Measurements from ENCODE around the gene TMEM121B. TPM values are rescaled to one million over a fixed set of nuclear protein-coding genes. Genes with fewer than 3 reads are reported as not detected.
"Not testable (repeated sequence)": the region's sequence is repeated elsewhere in the genome, so short reads cannot be mapped to it uniquely, and the experiment has no call there.

Gene TMEM121B
- polyA plus RNA-seq (ENCODE audit: insufficient read length in 10 of 10), result 1 to 10 TPM; 2.9 to 6.6 (median 4.0) TPM
- long read RNA-seq, donor 1, full-length matches to known transcripts, result 3 of 3 reads
- long read RNA-seq, donor 1, partial matches to known transcripts, result 0 of 3 reads
- long read RNA-seq, donor 1, other reads (novel, unspliced or antisense), result 0 of 3 reads
- long read RNA-seq, donor 2, full-length matches to known transcripts, result 2 of 2 reads
- long read RNA-seq, donor 2, partial matches to known transcripts, result 0 of 2 reads
- long read RNA-seq, donor 2, other reads (novel, unspliced or antisense), result 0 of 2 reads
- long read RNA-seq, donor 3, result 0 reads
- long read RNA-seq, donor 4, full-length matches to known transcripts, result 2 of 2 reads
- long read RNA-seq, donor 4, partial matches to known transcripts, result 0 of 2 reads
- long read RNA-seq, donor 4, other reads (novel, unspliced or antisense), result 0 of 2 reads
- long read RNA-seq, donor 5, full-length matches to known transcripts, result 3 of 3 reads
- long read RNA-seq, donor 5, partial matches to known transcripts, result 0 of 3 reads
- long read RNA-seq, donor 5, other reads (novel, unspliced or antisense), result 0 of 3 reads
- long read RNA-seq, donor 6, full-length matches to known transcripts, result 9 of 9 reads
- long read RNA-seq, donor 6, partial matches to known transcripts, result 0 of 9 reads
- long read RNA-seq, donor 6, other reads (novel, unspliced or antisense), result 0 of 9 reads
- long read RNA-seq, donor 7, full-length matches to known transcripts, result 2 of 2 reads
- long read RNA-seq, donor 7, partial matches to known transcripts, result 0 of 2 reads
- long read RNA-seq, donor 7, other reads (novel, unspliced or antisense), result 0 of 2 reads
- long read RNA-seq, donor 8, full-length matches to known transcripts, result 4 of 4 reads
- long read RNA-seq, donor 8, partial matches to known transcripts, result 0 of 4 reads
- long read RNA-seq, donor 8, other reads (novel, unspliced or antisense), result 0 of 4 reads
- long read RNA-seq, donor 9, full-length matches to known transcripts, result 1 of 1 reads
- long read RNA-seq, donor 9, partial matches to known transcripts, result 0 of 1 reads
- long read RNA-seq, donor 9, other reads (novel, unspliced or antisense), result 0 of 1 reads

GRCh38 chr22:17121233-17122195 lies at the start of gene TMEM121B:
Gene TMEM121B, minus strand, starts transcription at chr22:17121360. Its CDS starts 233 bp downstream, at chr22:17121127.
- DNase-seq, result peak; percentile 59 to 82 (median 70)

DNA sequence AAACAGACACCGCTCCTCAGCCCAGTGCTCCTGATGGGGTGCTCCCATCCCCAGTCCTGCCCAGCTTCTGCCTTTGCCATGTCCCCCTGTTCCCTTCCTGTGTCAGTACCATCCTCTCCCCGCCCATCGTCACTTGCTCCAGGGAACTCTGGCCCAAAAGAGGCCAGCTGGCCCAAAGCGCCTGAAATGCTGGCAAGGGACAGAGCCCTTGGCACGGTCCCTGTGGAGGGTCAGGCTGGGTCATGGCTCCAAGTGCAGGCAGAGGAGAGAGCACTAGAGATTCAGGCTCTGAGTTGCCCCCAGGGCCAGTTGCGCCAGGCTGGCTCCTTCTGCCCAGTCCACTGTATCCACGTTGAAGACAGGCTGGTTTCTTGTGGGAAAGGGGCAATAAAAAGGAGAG lies 46.3 kb upstream of the TMEM121B start:
- peak; percentile 11 to 26 (median 20) for DNase-seq

DNA sequence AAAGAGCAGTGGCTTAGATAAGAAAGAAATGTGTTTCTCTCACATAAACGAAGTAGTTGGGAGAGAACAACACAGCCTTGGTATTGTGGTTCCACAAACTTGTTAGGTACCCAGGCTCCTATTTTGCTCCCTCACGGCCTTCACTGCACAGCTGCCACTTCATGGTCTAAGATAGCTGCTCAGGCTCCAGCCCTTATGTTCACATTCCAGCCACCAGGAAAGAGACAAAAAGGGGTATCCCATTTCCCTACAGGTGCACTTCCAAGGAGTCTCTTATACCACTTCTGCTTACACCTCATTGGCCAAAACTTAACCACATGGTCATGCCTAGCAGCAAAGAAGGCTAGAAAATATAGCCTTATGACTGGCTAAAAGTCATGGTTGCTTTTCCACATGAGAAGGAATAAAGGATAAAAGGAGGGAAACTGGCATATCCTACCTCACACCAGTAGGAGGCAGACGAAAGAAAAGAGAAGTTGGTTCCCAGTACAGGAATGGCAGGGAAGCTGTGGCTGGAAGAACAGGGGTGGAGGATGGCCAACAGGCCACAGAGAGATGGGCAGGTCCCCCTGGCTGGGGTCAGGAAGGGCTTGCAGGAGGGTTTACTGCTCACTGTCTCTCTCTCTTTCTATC lies 43.3 kb upstream of the TMEM121B start:
- no peak for DNase-seq

DNA sequence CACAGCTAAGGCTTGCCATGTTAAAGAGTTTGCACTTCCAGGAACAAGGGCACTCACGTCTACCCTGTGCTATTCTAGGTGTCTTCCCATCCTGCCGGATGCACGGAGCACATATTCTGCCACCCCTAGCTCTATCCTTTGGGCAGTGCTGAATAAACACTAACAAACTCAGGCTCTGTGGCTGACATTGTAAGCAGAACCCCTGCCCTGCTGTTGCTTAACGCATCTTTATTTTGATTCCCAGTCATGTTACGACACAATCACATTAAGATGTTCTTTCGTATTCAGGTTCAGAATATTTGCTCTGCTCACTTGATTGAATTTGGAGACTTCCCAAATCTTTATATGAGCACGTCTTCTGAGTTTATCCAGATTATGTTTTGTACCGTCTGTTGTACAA lies 41.6 kb upstream of the TMEM121B start:
- DNase-seq, result no peak

DNA sequence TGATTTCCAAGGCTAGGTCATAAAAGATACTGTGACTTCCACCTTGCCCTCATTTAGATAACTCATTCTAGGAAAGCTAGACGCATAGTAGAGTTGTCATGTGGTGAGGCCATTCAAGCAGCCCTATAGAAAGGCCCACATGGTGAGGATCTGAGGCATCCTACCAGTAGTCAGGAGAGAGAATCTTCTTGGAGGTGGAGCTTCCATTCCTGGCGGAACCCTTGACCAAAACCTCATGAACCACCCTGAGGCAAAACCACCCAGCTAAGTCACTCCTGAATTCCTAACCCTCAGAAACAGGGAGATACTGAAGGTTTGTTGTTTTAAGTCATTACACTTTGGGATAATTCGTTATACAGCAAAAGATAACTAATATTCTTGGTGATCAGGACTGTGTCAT lies 40.8 kb upstream of the TMEM121B start:
- no peak for DNase-seq

- DNase-seq, result peak in 1 of 3 donors; percentile 47
Observed at GRCh38 chr22:17159504-17159951, 38.4 kb upstream of the TMEM121B start.

DNA sequence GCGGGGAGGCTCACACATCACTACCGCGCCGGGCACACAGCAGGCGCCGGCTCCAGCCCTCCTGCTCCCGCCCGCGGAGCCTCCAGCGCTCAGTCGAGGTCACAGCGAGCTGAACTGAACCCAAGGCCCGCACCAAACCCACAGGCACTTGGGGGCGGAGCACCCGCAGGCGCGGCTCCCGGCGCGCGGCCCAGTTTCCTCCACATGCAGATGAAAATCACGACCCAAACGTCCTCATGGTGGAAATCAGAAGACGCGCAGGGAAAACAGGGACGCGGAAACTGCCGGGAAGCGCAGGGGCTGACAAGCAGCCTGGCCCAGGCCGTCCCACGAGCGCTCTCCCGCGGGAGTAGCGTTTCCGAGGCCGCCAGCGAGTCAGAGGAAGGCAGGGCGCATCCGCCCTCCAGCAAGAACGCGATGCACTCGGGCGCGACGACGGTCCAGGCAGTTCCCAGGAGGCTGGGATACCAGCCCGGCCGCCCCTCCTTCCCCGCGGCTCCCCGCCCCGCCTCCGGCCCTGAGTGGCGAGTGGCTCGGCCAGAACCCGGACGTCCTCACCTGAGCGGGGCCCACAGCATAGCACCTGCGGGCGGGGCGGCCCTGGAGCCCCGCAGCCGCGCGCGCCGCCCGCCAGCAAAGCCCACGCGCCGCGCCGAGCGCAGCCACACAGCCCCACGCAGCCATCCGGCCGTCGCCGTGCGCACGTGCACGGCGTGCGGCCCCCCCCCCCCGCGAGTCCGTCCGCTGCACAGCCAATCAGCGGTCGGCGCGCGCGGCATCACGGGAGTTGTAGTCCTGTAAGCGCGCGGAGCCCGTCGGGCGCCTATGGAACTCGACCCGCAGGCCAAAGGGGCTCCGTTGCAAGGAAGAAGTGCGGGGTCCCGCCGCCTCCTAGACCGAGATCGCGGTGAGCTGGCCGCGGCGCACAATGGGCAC lies 37.7 kb upstream of the TMEM121B start, which contains the start of gene HDHD5:
Gene HDHD5 (minus strand): TSS at position 710 of the 936 bp plus-strand sequence. CDS start 26 bp downstream, at position 684.
- peak; percentile 88 to 97 (median 93) for DNase-seq

GRCh38 chr22:17158176-17158567 lies 37.0 kb upstream of the TMEM121B start:
- DNase-seq, result no peak

DNA sequence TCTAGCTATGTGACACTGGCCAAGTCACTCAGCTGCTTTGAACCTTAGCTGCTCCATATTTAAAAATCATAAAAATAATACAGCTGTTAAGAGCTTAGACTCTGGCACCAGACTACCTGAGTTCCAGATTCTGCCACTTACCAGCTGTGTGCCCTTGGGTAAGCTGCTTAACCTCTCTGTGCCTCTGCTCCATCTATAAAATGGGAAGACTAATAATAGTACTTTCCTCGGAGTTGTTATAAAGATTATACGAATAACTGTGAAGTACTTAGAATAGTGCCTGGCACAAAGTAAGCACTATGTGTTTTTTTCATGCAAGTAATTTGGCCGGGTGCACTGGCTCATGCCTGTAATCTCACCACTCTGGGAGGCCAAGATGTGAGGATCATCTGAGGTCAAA lies 36.6 kb upstream of the TMEM121B start:
- no peak for DNase-seq

- no peak for DNase-seq
Observed at GRCh38 chr22:17155941-17156340, 34.8 kb upstream of the TMEM121B start.

- DNase-seq, result no peak
Observed at GRCh38 chr22:17152971-17153370, 31.8 kb upstream of the TMEM121B start.

DNA sequence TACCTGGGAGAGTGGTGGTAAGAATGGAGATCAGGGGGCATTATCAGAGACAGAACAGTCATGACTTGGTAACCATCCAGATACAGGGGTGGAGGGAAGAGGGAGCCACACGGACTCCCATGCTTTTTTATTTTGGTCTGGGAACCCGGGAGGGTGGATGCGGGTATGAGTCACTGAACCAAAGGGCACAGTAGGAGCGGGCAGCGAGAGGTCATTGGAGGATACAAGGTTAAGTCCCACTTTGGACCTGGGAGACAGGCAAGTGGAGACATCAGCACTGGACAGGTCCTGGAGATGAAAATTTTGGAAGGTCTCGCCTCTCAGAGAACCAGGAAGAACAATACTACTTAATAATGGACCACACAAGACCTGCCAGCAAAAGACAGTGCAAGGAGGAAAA lies 31.2 kb upstream of the TMEM121B start:
- DNase-seq, result no peak

GRCh38 chr22:17149076-17149815 lies 28.1 kb upstream of the TMEM121B start:
- no peak for DNase-seq

- not testable (repeated sequence) for DNase-seq
Observed at GRCh38 chr22:17147458-17147857, 26.3 kb upstream of the TMEM121B start.

GRCh38 chr22:17145021-17145680 lies 24.0 kb upstream of the TMEM121B start:
- no peak for DNase-seq

- no peak for DNase-seq
Observed at GRCh38 chr22:17143826-17144225, 22.7 kb upstream of the TMEM121B start.

DNA sequence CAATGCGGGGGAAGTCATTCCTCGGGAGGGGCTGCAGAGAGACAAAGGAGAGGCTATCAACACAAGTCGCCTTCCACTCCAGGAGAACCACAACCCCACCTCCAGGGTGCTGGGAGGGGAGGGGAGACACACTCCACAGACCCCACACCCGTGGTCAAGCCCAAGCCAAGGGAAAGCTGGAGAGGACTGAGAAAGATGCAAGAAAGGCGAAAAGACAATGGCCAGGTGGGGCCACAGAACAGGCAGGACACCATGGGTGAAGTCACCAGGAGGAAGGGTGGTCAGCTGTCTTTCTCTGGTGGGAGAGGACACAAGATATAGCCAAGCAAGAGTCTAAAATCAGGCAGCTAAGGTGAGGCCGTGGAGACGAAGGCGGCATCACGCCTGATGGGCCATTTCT lies 21.9 kb upstream of the TMEM121B start:
- no peak for DNase-seq

Measured in muscle of back (tissue), 13 donors.